Dermis blood vessel endothelial cell (primary cell): Measurements from ENCODE around the gene RDM1. TPM values are rescaled to one million over a fixed set of nuclear protein-coding genes. Genes with fewer than 3 reads are reported as not detected.

Experiments
- DNase-seq: peaks from one replicate; pipeline ENCODE4 v3.0.0; 2010
- total RNA-seq: library from RNA; depleted of rRNA; stranded (reverse); fragments of >200 nt; gene quantifications from 2 replicates; pipeline ENCODE4 v1.2.3, GENCODE V29; 2014

The RDM1 gene
- total RNA-seq, 1 donor from 2014 or later, result 1.0 TPM

GRCh38 chr17:35931794-35932425 lies 1.3 kb upstream of the RDM1 start:
- peak; percentile 9 for DNase-seq

DNA sequence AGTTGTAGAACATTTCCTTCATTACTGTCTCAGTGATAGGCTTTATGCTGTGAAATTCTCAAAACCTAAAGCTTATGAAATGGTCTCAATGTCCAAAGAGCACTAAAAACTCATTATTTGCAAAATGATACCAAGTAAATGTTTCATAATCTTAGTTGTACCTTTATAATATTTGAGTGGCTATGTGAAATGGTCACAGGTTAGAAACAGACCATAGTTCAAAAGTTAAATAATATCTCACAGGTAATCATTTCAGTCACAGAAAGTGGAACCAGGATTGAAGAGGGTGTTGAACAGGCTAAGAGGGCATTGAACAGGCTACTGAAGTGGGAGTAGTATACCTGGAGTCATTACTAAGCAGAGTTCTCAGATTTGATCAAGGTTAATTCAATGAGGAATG lies 2.9 kb downstream of the RDM1 start:
- DNase-seq, result no peak

DNA sequence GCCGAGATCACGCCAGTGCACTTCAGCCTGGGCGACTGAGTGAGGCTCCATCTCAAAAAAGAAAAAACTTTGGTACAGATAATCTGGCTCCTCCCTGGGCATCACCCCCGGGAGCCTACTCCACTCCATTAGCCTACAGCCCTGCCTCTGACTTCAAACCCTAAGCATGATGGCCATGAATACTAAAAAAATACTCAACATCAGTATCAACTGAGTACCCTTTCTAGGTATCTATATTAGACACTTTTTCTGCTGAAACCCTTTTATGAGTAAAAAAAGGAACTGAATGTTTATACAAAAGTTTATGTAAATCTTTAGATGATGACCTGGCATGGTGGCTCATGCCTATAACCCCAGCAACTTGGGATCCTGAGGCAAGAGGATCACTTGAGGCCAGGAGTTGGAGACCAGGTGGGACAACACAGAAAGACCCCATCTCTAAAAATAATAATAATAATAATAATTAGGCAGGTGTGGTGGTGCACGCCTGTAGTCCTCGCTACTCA lies 6.9 kb downstream of the RDM1 start:
- no peak for DNase-seq

- no peak for DNase-seq
Observed at GRCh38 chr17:35920229-35920628, 10.3 kb downstream of the RDM1 start.

DNA sequence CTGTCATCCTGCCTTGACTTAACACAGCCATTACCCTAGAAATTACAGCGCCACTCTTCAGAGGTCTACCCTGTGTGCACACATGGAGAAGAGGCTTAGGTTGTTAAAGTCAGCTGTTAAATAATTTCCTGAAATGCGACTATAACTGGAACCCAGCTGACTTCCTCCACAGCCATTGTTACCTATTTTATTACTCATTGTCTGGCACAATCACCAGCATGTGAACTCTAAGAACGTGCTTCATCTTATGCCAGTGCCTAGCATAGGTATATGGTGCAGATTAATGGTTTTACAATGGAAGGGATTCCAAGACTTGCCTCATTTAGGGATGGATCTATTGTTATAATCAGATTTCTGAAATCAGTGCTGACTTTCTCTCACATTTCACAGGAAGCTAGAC lies 11.9 kb downstream of the RDM1 start:
- DNase-seq, result peak; percentile 83

DNA sequence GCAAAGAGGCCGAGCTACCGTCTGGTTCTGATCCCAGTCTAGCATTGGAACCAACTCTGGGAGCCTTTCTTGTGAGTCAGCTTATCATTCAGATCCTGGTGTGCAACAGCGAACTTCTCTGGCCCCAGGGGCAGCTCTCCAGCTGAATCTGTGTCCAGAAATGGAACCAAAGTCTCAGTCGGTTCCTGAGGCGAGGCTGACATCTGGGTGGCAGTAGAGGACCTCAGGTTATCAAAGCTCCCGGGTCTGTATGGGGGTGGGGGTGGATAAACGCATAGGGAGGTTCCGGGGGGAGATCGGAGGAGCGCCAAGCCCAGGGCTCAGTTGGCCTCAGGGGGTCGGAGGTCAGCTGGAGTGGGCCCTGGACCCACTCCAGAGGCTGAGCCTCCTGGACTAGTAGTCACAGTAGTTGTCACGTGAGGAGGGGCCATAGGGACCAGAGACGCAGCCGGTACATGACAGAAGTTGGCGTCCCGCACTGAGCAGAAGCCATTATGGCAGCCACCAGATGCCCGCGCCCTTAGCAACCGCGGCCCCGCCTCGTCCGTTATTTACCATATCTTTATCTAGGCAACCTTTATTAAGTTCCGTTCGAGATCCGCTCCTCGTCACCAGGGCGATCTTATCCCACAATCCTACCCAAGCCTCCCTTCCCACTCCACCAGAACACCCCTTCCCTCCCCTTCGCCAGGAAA lies 12.9 kb downstream of the RDM1 start:
- DNase-seq, result no peak

DNA sequence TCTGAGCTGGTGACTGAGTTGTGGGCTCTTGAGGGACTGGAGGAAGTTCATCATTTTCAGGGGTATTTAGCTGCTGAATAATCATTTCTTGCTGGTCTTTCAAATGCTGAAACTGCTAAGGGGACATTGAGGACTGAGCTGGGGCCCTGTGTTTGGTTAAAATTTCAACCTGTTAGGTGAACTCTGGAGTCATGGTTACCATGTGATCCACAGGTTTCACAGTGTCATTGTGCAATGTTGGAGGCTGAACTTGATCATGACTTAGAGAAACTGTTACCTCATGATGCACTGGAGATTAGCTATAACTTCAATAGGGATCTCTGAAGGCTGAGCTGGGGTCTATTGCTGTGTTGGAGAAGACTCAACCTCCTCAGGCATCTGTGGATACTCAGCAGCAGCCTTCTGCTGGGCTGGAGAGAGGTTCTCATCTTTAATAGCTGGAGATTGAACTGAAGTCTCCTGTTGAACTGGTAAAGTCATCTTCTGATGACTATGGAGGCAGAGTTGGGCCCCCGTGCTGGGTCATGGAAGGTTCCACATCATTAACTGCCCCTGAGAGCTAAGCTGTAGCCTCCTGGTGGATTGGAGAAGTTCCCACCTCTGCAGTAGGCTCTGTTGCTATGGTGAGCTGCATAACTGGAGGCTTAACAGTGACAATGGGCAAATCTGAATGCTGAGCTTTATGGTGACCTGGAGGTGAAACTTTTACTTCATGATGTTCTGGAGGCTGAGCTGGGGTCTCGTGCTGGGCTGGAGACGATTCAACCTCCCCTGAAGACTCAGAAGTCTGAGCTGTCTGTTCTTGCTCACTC lies 15.2 kb downstream of the RDM1 start:
- no peak for DNase-seq

DNA sequence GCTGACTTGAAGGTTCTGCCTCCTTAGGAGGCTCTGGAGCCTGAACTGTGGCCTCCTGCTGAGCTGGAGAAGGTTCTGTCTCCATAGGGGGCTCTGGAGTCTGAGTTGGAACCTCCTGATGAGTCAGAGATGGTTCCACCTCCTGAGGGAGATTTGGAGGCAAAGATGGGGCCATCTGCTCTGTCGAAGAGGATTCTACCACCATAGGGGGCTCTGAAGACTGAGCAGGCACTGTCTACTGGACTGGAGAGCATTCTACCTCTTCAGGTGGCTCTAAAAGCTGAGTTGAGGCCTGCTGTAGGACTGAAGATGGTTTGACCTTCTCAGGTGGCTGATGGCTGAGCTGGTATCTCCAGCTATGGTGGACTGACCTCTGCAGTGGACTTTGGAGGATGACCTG lies 16.2 kb downstream of the RDM1 start:
- no peak for DNase-seq

GRCh38 chr17:35913609-35914008 lies 17.0 kb downstream of the RDM1 start:
- no peak for DNase-seq

DNA sequence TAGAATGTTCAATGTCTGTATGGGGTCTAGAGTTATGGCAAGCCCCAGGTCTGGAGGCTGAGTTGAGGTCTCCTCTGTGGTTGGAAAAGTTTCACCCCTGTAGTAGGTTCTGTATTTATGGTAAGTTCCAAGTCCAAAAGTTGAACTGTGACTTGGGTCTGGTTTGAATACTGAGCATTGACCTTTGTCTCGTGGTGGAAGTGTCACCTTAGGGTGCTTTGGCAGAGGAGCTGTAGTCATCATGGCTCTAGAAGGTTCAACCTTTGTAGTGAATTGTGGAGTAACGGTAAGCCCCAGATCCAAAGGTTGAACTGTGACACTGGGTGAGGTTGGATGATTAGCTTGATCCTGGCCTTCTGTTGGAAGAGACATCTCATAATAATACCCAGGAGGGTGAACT lies 17.6 kb downstream of the RDM1 start:
- DNase-seq, result no peak

DNA sequence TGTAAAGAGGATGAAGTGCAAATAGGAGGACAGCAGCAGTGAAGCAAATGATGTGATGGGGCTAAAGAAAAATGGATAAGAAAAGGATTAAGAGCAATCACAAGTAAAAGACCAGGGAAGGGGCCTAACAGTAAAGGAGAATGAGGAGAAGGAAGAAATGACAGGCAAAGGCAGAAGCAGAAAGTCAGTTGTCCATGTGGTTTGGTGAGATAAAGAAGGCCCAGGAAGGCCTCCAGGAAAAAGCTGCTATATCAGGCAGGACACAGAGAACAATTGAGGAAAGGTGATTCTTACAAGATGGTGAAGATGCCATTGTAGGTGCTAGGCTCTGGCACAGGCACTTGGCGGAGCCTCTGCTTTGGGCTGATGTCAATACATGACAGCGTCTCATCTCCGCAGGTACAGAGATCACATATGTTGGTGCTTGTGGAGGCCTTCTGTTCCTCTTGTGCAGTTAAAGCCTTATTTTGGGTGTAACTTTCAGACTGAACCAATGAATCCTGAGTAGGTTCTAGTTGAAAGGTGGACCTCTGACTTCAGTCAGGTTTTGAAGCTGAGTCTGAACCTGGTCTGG lies 18.1 kb downstream of the RDM1 start:
- no peak for DNase-seq

- DNase-seq, result no peak
Observed at GRCh38 chr17:35909408-35909807, 21.2 kb downstream of the RDM1 start.

- DNase-seq, result no peak
Observed at GRCh38 chr17:35907691-35908090, 22.9 kb downstream of the RDM1 start.

DNA sequence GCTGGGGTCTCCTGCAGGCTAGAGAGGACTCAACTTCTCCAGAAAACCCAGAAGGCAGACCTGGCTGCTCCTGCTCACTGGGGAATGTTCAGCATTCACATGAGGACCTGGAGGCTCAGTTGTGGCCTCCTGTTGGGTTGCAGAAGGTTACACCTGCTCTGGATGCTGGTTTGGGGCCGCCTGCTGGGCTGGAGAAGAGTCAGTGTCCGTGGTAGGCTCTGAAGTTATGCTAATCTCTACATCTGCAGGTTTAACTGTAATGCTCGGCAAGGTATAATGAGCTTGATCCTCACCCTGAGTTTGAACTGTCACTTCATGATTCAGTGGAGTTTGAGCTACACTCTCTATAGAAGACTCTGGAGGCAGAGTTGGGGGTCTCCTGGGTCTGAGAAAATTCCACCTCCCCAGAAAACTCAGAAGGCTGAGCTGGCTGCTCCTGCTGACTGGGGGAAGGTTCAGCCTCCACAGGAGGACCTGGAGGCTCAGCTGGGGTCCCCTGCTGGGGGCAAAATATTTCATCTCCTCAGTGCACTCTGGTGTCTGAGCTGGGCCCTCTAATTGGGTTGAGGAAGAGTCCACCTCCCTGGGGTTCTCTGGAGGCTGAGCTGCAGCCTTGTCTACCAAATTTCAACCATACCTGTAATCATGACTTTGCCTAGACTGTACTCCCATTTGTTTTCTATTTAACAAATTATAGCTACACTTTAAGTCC lies 23.5 kb downstream of the RDM1 start:
- DNase-seq, result no peak

DNA sequence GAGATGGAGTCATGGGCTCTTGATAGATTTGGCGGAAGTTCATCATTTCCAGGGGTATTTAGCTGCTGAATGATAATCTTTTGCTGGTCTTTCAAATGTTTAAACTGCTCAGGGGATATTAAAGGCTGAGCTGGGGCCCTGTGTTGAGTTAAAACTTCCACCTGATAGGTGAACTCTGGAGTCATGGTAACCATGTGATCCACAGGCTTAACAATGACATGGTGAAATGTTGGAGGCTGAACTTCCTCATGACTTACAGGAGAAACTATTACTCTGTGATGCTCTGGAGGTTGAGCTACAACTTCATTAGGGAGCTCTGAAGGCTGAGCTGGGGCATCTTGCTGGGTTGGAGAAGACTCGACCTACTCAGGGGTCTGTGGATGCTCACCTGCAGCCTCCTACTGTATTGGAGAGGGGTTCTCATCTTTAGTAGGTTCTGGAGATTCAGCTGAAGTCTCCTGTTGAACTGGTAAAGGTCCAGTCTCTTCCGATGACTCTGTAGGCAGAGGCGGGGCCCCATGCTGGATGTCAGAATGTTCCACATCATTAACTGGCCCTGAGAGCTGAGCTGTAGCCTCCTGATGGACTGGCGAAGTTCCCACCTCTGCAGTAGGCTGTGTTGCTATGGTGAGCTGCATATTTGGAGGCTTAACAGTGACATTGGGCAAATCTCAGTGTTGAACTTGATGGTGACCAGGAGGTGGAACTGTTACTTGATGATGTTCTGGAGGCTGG lies 24.2 kb downstream of the RDM1 start:
- DNase-seq, result no peak

GRCh38 chr17:35903451-35903850 lies 27.1 kb downstream of the RDM1 start:
- no peak for DNase-seq

DNA sequence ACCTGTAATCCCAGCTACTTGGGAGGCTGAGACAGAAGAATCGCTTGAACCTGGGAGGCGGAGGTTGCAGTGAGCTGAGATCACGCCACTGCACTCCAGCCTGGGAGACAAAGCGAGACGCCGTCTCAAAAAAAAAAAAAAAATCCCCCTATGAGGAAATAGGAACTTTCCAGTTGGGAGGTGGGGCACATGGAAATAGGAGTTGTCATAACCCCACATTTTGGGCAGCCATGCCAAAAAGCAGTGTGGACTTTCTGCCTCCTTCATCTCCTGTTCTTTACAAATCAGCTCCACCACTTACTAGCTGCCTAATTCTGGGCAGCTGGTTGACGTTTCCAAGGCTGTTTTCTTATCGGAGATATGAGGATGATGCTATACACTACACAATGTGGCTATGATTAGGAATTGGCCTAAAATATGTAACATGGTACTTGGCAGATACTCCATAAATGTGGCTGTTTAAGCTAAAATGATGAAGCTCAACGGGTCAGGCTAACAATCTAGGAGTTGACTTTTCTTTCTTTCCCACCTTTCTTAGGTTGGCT lies 28.9 kb downstream of the RDM1 start:
- DNase-seq, result no peak

- peak; percentile 12 for DNase-seq
Observed at GRCh38 chr17:35900708-35901480, 29.7 kb downstream of the RDM1 start.

GRCh38 chr17:35900280-35900679 lies 30.3 kb downstream of the RDM1 start:
- no peak for DNase-seq

DNA sequence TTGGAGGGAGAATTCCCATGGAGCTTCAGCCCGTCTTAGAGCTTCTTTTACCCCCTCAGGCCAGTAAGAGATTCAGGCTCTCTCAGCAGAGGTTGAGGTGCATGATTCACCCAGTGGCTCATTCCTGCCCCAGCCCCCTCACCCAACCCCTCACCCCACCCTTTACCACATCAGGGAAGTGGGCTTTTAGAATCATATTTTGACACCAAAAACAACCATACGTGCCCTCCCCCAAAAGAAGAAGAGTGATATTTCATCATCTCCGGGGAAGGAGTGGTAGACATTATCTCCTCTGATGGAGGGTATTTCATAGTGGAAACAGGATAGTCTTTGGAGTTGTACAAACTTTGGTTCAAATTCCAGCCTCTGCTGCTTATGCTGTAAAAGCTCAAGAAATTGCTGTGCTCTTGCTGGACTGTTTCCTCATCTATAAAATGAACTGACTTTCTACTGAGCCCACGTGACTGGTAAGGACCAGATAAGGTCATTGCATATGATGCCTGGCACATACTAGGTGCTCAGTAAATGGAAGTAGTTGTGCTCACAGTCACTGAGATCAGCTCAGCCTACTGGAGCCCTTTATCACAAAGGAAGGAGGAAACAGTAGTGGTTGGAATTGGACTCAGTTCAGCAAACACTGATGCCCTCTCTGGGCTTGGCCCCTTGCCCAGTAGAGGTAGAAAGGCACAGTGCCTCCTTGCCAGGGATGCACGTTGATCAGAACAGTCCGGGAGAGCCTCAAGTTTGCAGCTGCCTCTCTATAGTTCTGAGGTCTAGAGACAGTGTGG lies 32.1 kb downstream of the RDM1 start:
- DNase-seq, result peak; percentile 12
